ENCODE results near the gene PEX16. TPM values are rescaled to one million over a fixed set of nuclear protein-coding genes. Genes with fewer than 3 reads are reported as not detected.

Gene PEX16
- total and polyA plus RNA-seq, 2 of the 13 experiments (the other 11 are each of a cell fraction or from before 2014, with no cell fraction given), result 12.5 to 21.8 TPM

GRCh38 chr11:45924036-45924915, 6.6 kb upstream of the PEX16 start:
- Histone ChIP-seq H4K20me1 (ENCODE audit: insufficient read depth, low read length) (no peaks in the 10 kb centered on the region), H3K4me1 (ENCODE audit: insufficient read depth, low read length) (peaks cover 34% of the 10 kb centered on the region), H2AFZ (ENCODE audit: low read length) (no peak overlapping the region), H3K4me2 (ENCODE audit: low read depth, low read length) (no peak overlapping the region), H3K27me3 (ENCODE audit: control insufficient read depth in 1 of 2, insufficient read depth in 2 of 2, low read length in 2 of 2) (0 out of 5 replicates have a peak, but pooled peaks cover 0 to 1% of the 10 kb centered on the region in 2 experiments), H3K9me3 (ENCODE audit: low read length) (no peaks in the 10 kb centered on the region), H3K79me2 (ENCODE audit: insufficient read depth, low read length) (no peaks in the 10 kb centered on the region), H3K36me3 (replicated peaks in 1 of 2; ENCODE audit: control insufficient read depth in 1 of 2, insufficient read depth in 2 of 2, low read length in 2 of 2) (no peaks in the 10 kb centered on the region; a peak in 1 of 5 replicates), H3K4me3 (replicated peaks in 1 of 3; ENCODE audit: insufficient read depth in 1 of 3, low read depth in 2 of 3, low read length in 3 of 3) (no peak overlapping the region), H3K27ac (ENCODE audit: extremely low read length, insufficient read depth, low read length) (no peak overlapping the region), H3K9ac (ENCODE audit: insufficient read depth, low read depth, low read length) (no peak overlapping the region)
- intact Hi-C loops (cut with micrococcal nuclease; ENCODE audit: unreplicated experiment), result loop anchor here (5.0 kb wide), 1 partner anchor 77 kb away; the partner anchor contains the start of gene CRY2
- ATAC-seq, result no peak
- BruUV-seq (replicated peaks), result TSS peak; percentile 44
- TF ChIP-seq ZNF33B (CRISPR knock-in tag; IDR thresholded peaks at IDR 0.05) (no peak), ZNF207 (IDR thresholded peaks at IDR 0.05; ENCODE audit: borderline replicate concordance) (no peak), SOX13 (IDR thresholded peaks at IDR 0.05) (no peak), SOX13 (CRISPR knock-in tag; conservative IDR thresholded peaks at IDR 0.05 in 1 of 2, IDR thresholded peaks at IDR 0.05 in 1 of 2) (no peak), HDAC6 (IDR thresholded peaks at IDR 0.05; ENCODE audit: low read depth, low read length) (no peak)
- FAIRE-seq, result no peak
- in situ Hi-C loops (cut with HindIII; ENCODE audit: extremely low pct_ligation_motif_present, low pct_unique_long_range_greater_than_20kb), result no loop called here
- POLR2A ChIA-PET, result no interaction called here
- CTCF ChIA-PET (ENCODE audit: low intra/inter-chr PET ratio, low total read pairs), result no interaction called here
- no peak for DNase-seq (ENCODE audit: low spot score)
- WGBS (ENCODE audit: low lambda C conversion rate), result 97% methylated on average over 19 of the region's 22 CpGs

GRCh38 chr11:45922425-45923082, 4.9 kb upstream of the PEX16 start, which contains the start of gene LARGE2:
Gene LARGE2 (plus strand): TSS chr11:45922656. CDS start chr11:45922883, 227 bp downstream.
- no CpG with 5 or more reads among the region's 73 CpGs for WGBS (ENCODE audit: low lambda C conversion rate)
- Histone ChIP-seq H3K9ac (ENCODE audit: insufficient read depth, low read depth, low read length) (peak within 1 kb of the TSS; percentile 56), H3K4me3 (replicated peaks in 1 of 3; ENCODE audit: insufficient read depth in 1 of 3, low read depth in 2 of 3, low read length in 3 of 3) (peak within 1 kb of the TSS; percentile 61 to 76 (median 62)), H3K4me1 (ENCODE audit: insufficient read depth, low read length) (peaks cover 29% of the 10 kb centered on the region), H3K27ac (ENCODE audit: extremely low read length, insufficient read depth, low read length) (peak within 1 kb of the TSS; percentile 43), H3K9me3 (ENCODE audit: low read length) (no peaks in the 10 kb centered on the region), H4K20me1 (ENCODE audit: insufficient read depth, low read length) (no peaks in the 10 kb centered on the region), H3K36me3 (replicated peaks in 1 of 2; ENCODE audit: control insufficient read depth in 1 of 2, insufficient read depth in 2 of 2, low read length in 2 of 2) (no peaks in the 10 kb centered on the region; a peak in 1 of 5 replicates), H3K79me2 (ENCODE audit: insufficient read depth, low read length) (no peaks in the 10 kb centered on the region), H3K27me3 (ENCODE audit: control insufficient read depth in 1 of 2, insufficient read depth in 2 of 2, low read length in 2 of 2) (peaks cover 0 to 1% of the 10 kb centered on the region in 2 experiments; a peak in 1 of 5 replicates), H3K4me2 (ENCODE audit: low read depth, low read length) (peak within 1 kb of the TSS; percentile 91), H2AFZ (ENCODE audit: low read length) (no peak within 1 kb of the TSS)
- intact Hi-C loops (cut with micrococcal nuclease; ENCODE audit: unreplicated experiment) (loop anchor here (5.0 kb wide), 1 partner anchor 75 kb away; the partner anchor contains the start of gene CRY2), in situ Hi-C loops (cut with HindIII; ENCODE audit: extremely low pct_ligation_motif_present, low pct_unique_long_range_greater_than_20kb) (no loop called here)
- DNase-seq (ENCODE audit: low spot score), result no peak
- FAIRE-seq, result no peak
- peak; percentile 50 for ATAC-seq
- BruUV-seq (replicated peaks), result no TSS peak
- CTCF ChIA-PET (ENCODE audit: low intra/inter-chr PET ratio, low total read pairs), result no interaction called here
- POLR2A ChIA-PET, result interaction anchor here (1.2 kb wide), 2 partner anchors 8 to 320 kb away, joined by 4 to 5 read pairs; no protein-coding TSS in a partner anchor
- TF ChIP-seq NR3C1 (CRISPR knock-in tag; IDR thresholded peaks at IDR 0.05) (no peak), ZNF18 (CRISPR knock-in tag; IDR thresholded peaks at IDR 0.05; ENCODE audit: insufficient replicate concordance) (no peak), KLF13 (CRISPR knock-in tag; IDR thresholded peaks at IDR 0.05) (no peak), ZBTB37 (CRISPR knock-in tag; IDR thresholded peaks at IDR 0.05) (no peak), ZKSCAN1 (IDR thresholded peaks at IDR 0.05; ENCODE audit: low read length) (no peak), SMARCC2 (IDR thresholded peaks at IDR 0.05) (no peak), HNRNPK (IDR thresholded peaks at IDR 0.05; ENCODE audit: low read depth, low read length, poor library complexity, severe bottlenecking) (no peak)
- TF ChIP-seq, protein P1, sequence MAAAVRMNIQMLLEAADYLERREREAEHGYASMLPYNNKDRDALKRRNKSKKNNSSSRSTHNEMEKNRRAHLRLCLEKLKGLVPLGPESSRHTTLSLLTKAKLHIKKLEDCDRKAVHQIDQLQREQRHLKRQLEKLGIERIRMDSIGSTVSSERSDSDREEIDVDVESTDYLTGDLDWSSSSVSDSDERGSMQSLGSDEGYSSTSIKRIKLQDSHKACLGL (CRISPR knock-in tag; IDR thresholded peaks at IDR 0.05), result 0 out of 2 replicates have a peak, but pooled peaks have one; percentile 17
